GM21381 (cell line): ENCODE data around the gene E4F1.

Experiments used
- ATAC-seq: cut with Tn5 transposase; IDR thresholded peaks from one replicate; pipeline ENCODE4 v1.9.1; 2021; ENCODE audit warnings: mild to moderate bottlenecking, moderate library complexity; ENCODE audit not compliant: unreplicated experiment

E4F1 gene

GRCh38 chr16:2205104-2205966, 18.1 kb upstream of the E4F1 start, which contains the start of gene MLST8:
Gene MLST8, plus strand, starts transcription at chr16:2205454. Its CDS starts 632 bp downstream, at chr16:2206086.
- peak; percentile 71 for ATAC-seq

- peak; percentile 10 for ATAC-seq
Measured at GRCh38 chr16:2205967-2206313, 17.5 kb upstream of the E4F1 start.

GRCh38 chr16:2206420-2206779, 17.0 kb upstream of the E4F1 start:
- ATAC-seq, result no peak

GRCh38 chr16:2206780-2207433, 16.5 kb upstream of the E4F1 start:
- no peak for ATAC-seq

DNA sequence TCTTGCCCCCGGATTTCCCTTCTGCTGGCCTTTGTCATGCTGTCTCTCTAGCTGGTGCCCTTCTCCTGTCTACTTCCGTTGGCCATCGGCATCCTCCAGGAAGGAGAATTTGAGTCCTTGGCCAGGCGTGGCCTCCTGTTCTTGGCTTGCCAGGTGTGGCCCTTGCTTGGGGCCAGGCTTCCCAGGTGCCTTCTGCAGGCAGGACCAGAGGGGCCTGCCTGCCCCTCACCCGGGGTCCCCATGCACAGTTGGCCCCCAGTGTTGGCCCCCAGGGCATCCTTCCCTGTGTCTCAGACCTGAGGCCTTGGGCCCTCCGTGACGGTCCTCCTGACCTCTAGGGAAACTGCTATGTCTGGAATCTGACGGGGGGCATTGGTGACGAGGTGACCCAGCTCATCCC, 15.5 kb upstream of the E4F1 start:
- no peak for ATAC-seq

DNA sequence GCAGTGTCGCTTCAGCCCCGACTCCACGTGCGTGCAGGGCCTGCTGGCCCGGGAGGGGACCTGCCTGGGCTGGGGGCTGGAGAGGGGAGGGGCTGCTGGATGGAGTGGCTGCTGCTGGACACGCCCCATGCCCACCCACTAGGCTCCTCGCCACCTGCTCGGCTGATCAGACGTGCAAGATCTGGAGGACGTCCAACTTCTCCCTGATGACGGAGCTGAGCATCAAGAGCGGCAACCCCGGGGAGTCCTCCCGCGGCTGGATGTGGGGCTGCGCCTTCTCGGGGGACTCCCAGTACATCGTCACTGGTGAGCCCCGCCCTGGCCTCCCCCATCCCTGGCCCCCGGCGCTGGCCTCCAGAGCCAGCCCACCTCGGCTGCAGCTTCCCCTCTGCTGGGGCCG, 15.1 kb upstream of the E4F1 start:
- no peak for ATAC-seq

- no peak for ATAC-seq
Measured at GRCh38 chr16:2208772-2209171, 14.6 kb upstream of the E4F1 start.

- no peak for ATAC-seq
Measured at GRCh38 chr16:2209258-2210008, 14.0 kb upstream of the E4F1 start.

DNA sequence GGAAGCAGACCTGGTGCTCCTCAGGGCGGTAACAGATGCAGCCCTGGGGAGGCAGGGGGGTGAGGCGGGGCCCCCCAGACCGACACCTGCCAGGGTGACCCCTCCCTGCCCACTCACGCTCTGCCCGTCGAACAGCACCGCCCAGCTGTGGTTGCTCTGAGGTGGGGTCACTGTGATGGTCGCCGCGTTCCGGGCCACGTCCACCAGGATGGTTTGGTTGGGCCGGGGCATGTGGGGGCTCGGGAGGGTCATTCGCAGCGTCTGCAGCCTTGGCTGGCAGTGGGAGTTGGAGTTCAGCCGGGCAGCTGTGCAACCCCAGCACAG, 13.4 kb upstream of the E4F1 start:
- no peak for ATAC-seq

GRCh38 chr16:2210386-2211365, 12.7 kb upstream of the E4F1 start, which contains the start of gene BRICD5:
Gene BRICD5, minus strand, starts transcription at chr16:2210863. Its CDS starts 30 bp downstream, at chr16:2210833.
- ATAC-seq, result no peak

- ATAC-seq, result no peak
Measured at GRCh38 chr16:2211923-2212347, 11.5 kb upstream of the E4F1 start.

- ATAC-seq, result no peak
Measured at GRCh38 chr16:2212362-2213324, 10.7 kb upstream of the E4F1 start.

GRCh38 chr16:2213817-2214718, 9.3 kb upstream of the E4F1 start:
- ATAC-seq, result peak; percentile 1

GRCh38 chr16:2214719-2214968, 8.7 kb upstream of the E4F1 start, which contains the start of gene PGP:
Gene PGP, minus strand, starts transcription at chr16:2214840. Its CDS starts 63 bp downstream, at chr16:2214777.
- peak; percentile 78 for ATAC-seq

DNA sequence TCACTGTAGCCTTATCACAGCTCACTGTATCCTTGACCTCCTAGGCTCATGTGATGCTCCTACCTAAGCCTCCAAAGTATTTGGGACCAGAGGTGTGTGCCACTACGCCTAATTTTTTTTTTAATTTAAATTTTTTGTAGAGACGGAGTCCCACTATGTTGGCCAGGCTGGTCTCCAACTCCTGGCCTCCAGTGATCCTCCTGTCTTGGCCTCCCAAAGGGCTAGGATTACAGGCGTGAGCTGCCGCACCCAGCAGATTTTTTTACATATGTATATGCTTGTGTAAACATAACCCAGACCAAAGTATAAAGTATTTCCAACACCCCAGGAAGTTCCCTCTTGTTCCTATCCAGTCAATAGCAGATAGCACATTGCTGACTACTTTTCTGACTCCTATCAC, 7.1 kb upstream of the E4F1 start:
- no peak for ATAC-seq

GRCh38 chr16:2223942-2224486, 623 bp downstream of the E4F1 start:
- ATAC-seq, result peak; percentile 18

GRCh38 chr16:2226245-2226793, 2.9 kb downstream of the E4F1 start:
- no peak for ATAC-seq

GRCh38 chr16:2226918-2227317, 3.5 kb downstream of the E4F1 start:
- ATAC-seq, result no peak
